ENCODE data around the gene SCN7A. TPM values are rescaled to one million over a fixed set of nuclear protein-coding genes. Genes with fewer than 3 reads are reported as not detected.
"Not testable (repeated sequence)": the region's sequence is repeated elsewhere in the genome, so short reads cannot be mapped to it uniquely, and the experiment has no call there.

Gene SCN7A
- total and polyA plus RNA-seq, 3 donors from 2014 or later = 3.3 to 13.8 (median 8.7) TPM

GRCh38 chr2:166463640-166464039 lies 30.4 kb downstream of the SCN7A start:
- Histone ChIP-seq H3K36me3 (ENCODE audit: low read depth, missing control alignments) (no peaks in the 10 kb centered on the region), H3K4me3 (no peak overlapping the region), H3K9me3 (no peaks in the 10 kb centered on the region), H3K4me1 (no peaks in the 10 kb centered on the region), H3K27me3 (no peaks in the 10 kb centered on the region), H3K27ac (no peak overlapping the region)
- no peak for DNase-seq
- WGBS, 2 donors = 94 to 98% methylated on average over 5 of the region's 5 CpGs
- no peak for TF ChIP-seq POLR2A (IDR thresholded peaks at IDR 0.05)
- TF ChIP-seq, protein P1, sequence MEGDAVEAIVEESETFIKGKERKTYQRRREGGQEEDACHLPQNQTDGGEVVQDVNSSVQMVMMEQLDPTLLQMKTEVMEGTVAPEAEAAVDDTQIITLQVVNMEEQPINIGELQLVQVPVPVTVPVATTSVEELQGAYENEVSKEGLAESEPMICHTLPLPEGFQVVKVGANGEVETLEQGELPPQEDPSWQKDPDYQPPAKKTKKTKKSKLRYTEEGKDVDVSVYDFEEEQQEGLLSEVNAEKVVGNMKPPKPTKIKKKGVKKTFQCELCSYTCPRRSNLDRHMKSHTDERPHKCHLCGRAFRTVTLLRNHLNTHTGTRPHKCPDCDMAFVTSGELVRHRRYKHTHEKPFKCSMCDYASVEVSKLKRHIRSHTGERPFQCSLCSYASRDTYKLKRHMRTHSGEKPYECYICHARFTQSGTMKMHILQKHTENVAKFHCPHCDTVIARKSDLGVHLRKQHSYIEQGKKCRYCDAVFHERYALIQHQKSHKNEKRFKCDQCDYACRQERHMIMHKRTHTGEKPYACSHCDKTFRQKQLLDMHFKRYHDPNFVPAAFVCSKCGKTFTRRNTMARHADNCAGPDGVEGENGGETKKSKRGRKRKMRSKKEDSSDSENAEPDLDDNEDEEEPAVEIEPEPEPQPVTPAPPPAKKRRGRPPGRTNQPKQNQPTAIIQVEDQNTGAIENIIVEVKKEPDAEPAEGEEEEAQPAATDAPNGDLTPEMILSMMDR (IDR thresholded peaks at IDR 0.05) = no peak
- intact Hi-C loops (cut with DNase I; ENCODE audit: low total_unique reads) = no loop called here

DNA sequence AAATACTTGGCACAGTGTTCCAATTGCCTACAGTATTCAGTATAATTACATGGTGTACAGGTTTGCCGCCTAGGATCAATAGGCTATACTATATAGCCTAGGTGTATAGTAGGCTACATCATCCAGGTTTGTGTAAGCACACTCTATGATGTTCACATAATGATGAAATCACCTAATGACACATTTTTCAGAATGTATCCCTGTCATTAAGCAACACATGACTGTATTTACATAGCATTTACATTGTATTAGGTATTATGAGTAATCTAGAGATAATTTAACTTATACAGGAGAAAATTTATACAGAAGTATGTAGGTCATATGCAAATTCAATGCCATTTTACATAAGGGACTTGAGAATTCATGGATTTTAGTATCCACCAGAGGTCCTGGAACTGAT lies 35.4 kb downstream of the SCN7A start:
- H3K27ac ChIP-seq = no peak overlapping the region
- DNase-seq = no peak
- TF ChIP-seq POLR2A (IDR thresholded peaks at IDR 0.05) = no peak
- TF ChIP-seq, protein P1 (IDR thresholded peaks at IDR 0.05) = no peak
- H3K4me1 ChIP-seq = no peaks in the 10 kb centered on the region
- WGBS, 2 donors = 100% methylated on average over 1 of the region's 1 CpG
- intact Hi-C loops (cut with DNase I; ENCODE audit: low total_unique reads) = no loop called here
- no peaks in the 10 kb centered on the region for H3K9me3 ChIP-seq
- no peak overlapping the region for H3K4me3 ChIP-seq
- no peaks in the 10 kb centered on the region for H3K27me3 ChIP-seq
- no peaks in the 10 kb centered on the region for H3K36me3 ChIP-seq (ENCODE audit: low read depth, missing control alignments)

- WGBS, 2 donors = 92 to 94% methylated on average over 4 of the region's 4 CpGs
- intact Hi-C loops (cut with DNase I; ENCODE audit: low total_unique reads); H3K4me3 ChIP-seq; H3K9me3 ChIP-seq; H3K27ac ChIP-seq; H3K4me1 ChIP-seq; DNase-seq; H3K36me3 ChIP-seq (ENCODE audit: low read depth, missing control alignments); H3K27me3 ChIP-seq: not testable (repeated sequence)
These were observed 38.2 kb downstream of the SCN7A start for GRCh38 chr2:166455823-166456222.

GRCh38 chr2:166454006-166454595 lies 39.9 kb downstream of the SCN7A start:
- no peak for DNase-seq
- H3K4me1 ChIP-seq = no peaks in the 10 kb centered on the region
- H3K27me3 ChIP-seq = no peaks in the 10 kb centered on the region
- 74 to 75% methylated on average over 2 of the region's 2 CpGs for WGBS, 2 donors
- H3K36me3 ChIP-seq (ENCODE audit: low read depth, missing control alignments) = no peaks in the 10 kb centered on the region
- no peak overlapping the region for H3K4me3 ChIP-seq
- intact Hi-C loops (cut with DNase I; ENCODE audit: low total_unique reads) = no loop called here
- TF ChIP-seq, protein P1 (IDR thresholded peaks at IDR 0.05) = no peak
- no peaks in the 10 kb centered on the region for H3K9me3 ChIP-seq
- H3K27ac ChIP-seq = no peak overlapping the region

DNA sequence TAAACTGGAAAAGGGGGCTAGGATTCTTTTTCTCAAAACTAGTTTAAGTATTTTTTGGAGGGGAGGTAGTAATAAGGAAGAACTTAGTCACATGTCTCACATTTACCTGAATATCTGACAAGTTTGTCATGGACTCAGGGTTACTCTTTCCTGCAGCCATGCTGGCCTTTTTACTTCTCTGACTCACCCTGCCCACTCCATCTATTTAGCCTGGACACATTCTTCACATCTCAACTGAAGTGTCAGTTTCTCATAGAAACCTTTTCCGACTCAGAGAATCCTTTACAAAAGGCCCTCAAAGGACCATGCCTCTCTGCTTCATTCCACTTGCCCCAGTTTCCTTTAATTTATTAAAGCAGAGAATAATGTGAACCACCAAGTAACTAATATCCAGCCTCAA lies 42.6 kb downstream of the SCN7A start:
- no peak overlapping the region for H3K27ac ChIP-seq
- WGBS, 2 donors = 91 to 96% methylated on average over 1 of the region's 1 CpG

More for the DNA sequence above, 42.6 kb downstream of the SCN7A start:
- H3K4me1 ChIP-seq = no peaks in the 10 kb centered on the region
- TF ChIP-seq POLR2A (IDR thresholded peaks at IDR 0.05) = no peak
- TF ChIP-seq, protein P1 (IDR thresholded peaks at IDR 0.05) = no peak
- intact Hi-C loops (cut with DNase I; ENCODE audit: low total_unique reads) = no loop called here
- no peaks in the 10 kb centered on the region for H3K36me3 ChIP-seq (ENCODE audit: low read depth, missing control alignments)
- H3K4me3 ChIP-seq = no peak overlapping the region
- H3K9me3 ChIP-seq = no peaks in the 10 kb centered on the region
- DNase-seq = no peak
- H3K27me3 ChIP-seq = no peaks in the 10 kb centered on the region

Measured in testis (tissue), 3 donors.